Fibroblast of lung (primary cell): Measurements from ENCODE around the gene BABAM2.

Experiments
- CTCF ChIP-seq, 2 donors: IDR thresholded peaks in 1 of 2; conservative IDR thresholded peaks in 1 of 2; 1 replicate in 1 of 2; 2 replicates in 1 of 2; pipeline ENCODE4 v1.5.1; 2011 to 2012; ENCODE audit warnings: low read length in 2 of 2, control low read depth in 1 of 2, inconsistent platforms in 1 of 2, low read depth in 1 of 2, mild to moderate bottlenecking in 1 of 2
- EZH2 ChIP-seq: IDR thresholded peaks from 2 replicates; pipeline ENCODE4 v1.5.1; 2012; ENCODE audit warnings: low read length, control low read depth, mild to moderate bottlenecking; ENCODE audit errors: missing control alignments

- no peak for TF ChIP-seq CTCF (conservative IDR thresholded peaks at IDR 0.05 in 1 of 2, IDR thresholded peaks at IDR 0.05 in 1 of 2; ENCODE audit: low read depth in 1 of 2, low read length in 2 of 2)
- TF ChIP-seq EZH2: no peak
Observed at GRCh38 chr2:27890924-27891672, 569 bp downstream of the BABAM2 start.
